H9 (cell line): ENCODE results near the gene AKR1D1. TPM values are rescaled to one million over a fixed set of nuclear protein-coding genes. Genes with fewer than 3 reads are reported as not detected.

Experiments used
- DNase-seq: peaks from one replicate; pipeline ENCODE4 v3.0.0-alpha.2; 2017
- H2AFZ ChIP-seq: one replicate; pipeline ENCODE4 v1.6.1; 2013; ENCODE audit warnings: mild to moderate bottlenecking, low read length, control low read depth, moderate library complexity
- H2AK5ac ChIP-seq: 2 replicates; pipeline ENCODE4 v1.6.1; 2013; ENCODE audit warnings: low read length, control low read depth, mixed read lengths; ENCODE audit not compliant: insufficient read length
- H2BK120ac ChIP-seq: one replicate; pipeline ENCODE4 v1.6.1; 2013; ENCODE audit warnings: low read depth, mild to moderate bottlenecking, low read length, control low read depth, inconsistent platforms; ENCODE audit not compliant: poor library complexity, severe bottlenecking
- H2BK12ac ChIP-seq: 2 replicates; pipeline ENCODE4 v1.6.1; 2013; ENCODE audit warnings: low read length, control low read depth, mixed read lengths, low read depth; ENCODE audit not compliant: insufficient read length
- H2BK15ac ChIP-seq: 2 replicates; pipeline ENCODE4 v1.6.1; 2013; ENCODE audit warnings: low read depth, low read length, control low read depth
- H2BK20ac ChIP-seq: one replicate; pipeline ENCODE4 v1.6.1; 2013; ENCODE audit warnings: low read depth, mild to moderate bottlenecking, low read length, control low read depth, inconsistent platforms; ENCODE audit not compliant: poor library complexity, severe bottlenecking
- H2BK5ac ChIP-seq: 2 replicates; pipeline ENCODE4 v1.6.1; 2013; ENCODE audit warnings: low read length, control low read depth, mixed read lengths; ENCODE audit not compliant: insufficient read length
- H3K14ac ChIP-seq: 2 replicates; pipeline ENCODE4 v1.6.1; 2013; ENCODE audit warnings: low read length, control low read depth; ENCODE audit not compliant: insufficient read depth
- H3K18ac ChIP-seq: 2 replicates; pipeline ENCODE4 v1.6.1; 2013; ENCODE audit warnings: low read depth, mild to moderate bottlenecking, mixed read lengths, low read length, control low read depth; ENCODE audit not compliant: insufficient read length
- H3K23ac ChIP-seq: 2 replicates; pipeline ENCODE4 v1.6.1; 2013; ENCODE audit warnings: low read length, control low read depth, mixed read lengths, low read depth; ENCODE audit not compliant: insufficient read length
- H3K23me2 ChIP-seq: 2 replicates; pipeline ENCODE4 v1.6.1; 2013; ENCODE audit warnings: low read depth, mild to moderate bottlenecking, mixed read lengths, low read length, control low read depth; ENCODE audit not compliant: insufficient read length, poor library complexity, severe bottlenecking
- H3K27ac ChIP-seq: 2 replicates; pipeline ENCODE4 v1.5.1; 2013; ENCODE audit warnings: low read length, control low read depth, mixed read lengths, low read depth; ENCODE audit not compliant: insufficient read length
- H3K27me3 ChIP-seq: 2 replicates; pipeline ENCODE4 v1.6.1; 2013; ENCODE audit warnings: low read length, control low read depth, inconsistent platforms; ENCODE audit not compliant: insufficient read depth
- H3K4ac ChIP-seq: 2 replicates; pipeline ENCODE4 v1.6.1; 2013; ENCODE audit warnings: low read depth, mild to moderate bottlenecking, control low read depth, inconsistent platforms, low read length, moderate library complexity
- H3K4me1 ChIP-seq: 2 replicates; pipeline ENCODE4 v1.6.1; 2013; ENCODE audit warnings: low read length, control low read depth, inconsistent platforms; ENCODE audit not compliant: insufficient read depth
- H3K4me2 ChIP-seq: 2 replicates; pipeline ENCODE4 v1.6.1; 2013; ENCODE audit warnings: low read length, control low read depth, mixed read lengths; ENCODE audit not compliant: insufficient read length, insufficient read depth
- H3K56ac ChIP-seq: 2 replicates; pipeline ENCODE4 v1.6.1; 2013; ENCODE audit warnings: low read depth, mild to moderate bottlenecking, mixed read lengths, low read length, control low read depth; ENCODE audit not compliant: insufficient read length
- H3K79me1 ChIP-seq: 2 replicates; pipeline ENCODE4 v1.6.1; 2013; ENCODE audit warnings: low read depth, mild to moderate bottlenecking, moderate library complexity, low read length, control low read depth, inconsistent platforms; ENCODE audit not compliant: insufficient read depth, poor library complexity, severe bottlenecking
- H3K79me2 ChIP-seq: 2 replicates; pipeline ENCODE4 v1.6.1; 2013; ENCODE audit warnings: low read length, control low read depth, inconsistent platforms; ENCODE audit not compliant: insufficient read depth
- H3K9ac ChIP-seq: 2 replicates; pipeline ENCODE4 v1.6.1; 2013; ENCODE audit warnings: low read length, control low read depth, mixed read lengths; ENCODE audit not compliant: insufficient read length; ENCODE audit errors: extremely low read depth
- H3K9me3 ChIP-seq: one replicate; pipeline ENCODE4 v1.6.1; 2013; ENCODE audit warnings: low read depth, low read length, inconsistent platforms; ENCODE audit not compliant: control insufficient read depth
- H3T11ph ChIP-seq: one replicate; pipeline ENCODE4 v1.6.1; 2013; ENCODE audit warnings: mild to moderate bottlenecking, low read length, control low read depth, inconsistent platforms
- H4K20me1 ChIP-seq: one replicate; pipeline ENCODE4 v1.6.1; 2013; ENCODE audit not compliant: control insufficient read depth, insufficient read length, insufficient read depth
- H4K5ac ChIP-seq: 2 replicates; pipeline ENCODE4 v1.6.1; 2013; ENCODE audit warnings: low read depth, mild to moderate bottlenecking, mixed read lengths, low read length, control low read depth; ENCODE audit not compliant: insufficient read length
- H4K8ac ChIP-seq: replicated peaks from 2 replicates; pipeline ENCODE4 v1.6.1; 2013; ENCODE audit warnings: low read length, control low read depth, mixed read lengths, low read depth; ENCODE audit not compliant: insufficient read length
- H4K91ac ChIP-seq: 2 replicates; pipeline ENCODE4 v1.6.1; 2013; ENCODE audit warnings: low read depth, mild to moderate bottlenecking, moderate library complexity, mixed read lengths, low read length, control low read depth; ENCODE audit not compliant: insufficient read length
- H3K27ac Mint-ChIP-seq, 3 experiments: 2 replicates in 2 of 3; 3 replicates in 1 of 3; pipeline ENCODE4 v1.8.0; 2020 to 2021; ENCODE audit warnings: mixed read lengths in 3 of 3, mild to moderate bottlenecking in 1 of 3, moderate library complexity in 1 of 3
- H3K27me3 Mint-ChIP-seq: 2 replicates; pipeline ENCODE4 v1.8.0; 2021; ENCODE audit warnings: low read depth, mild to moderate bottlenecking, moderate library complexity, mixed read lengths
- H3K36me3 Mint-ChIP-seq, 3 experiments: 2 replicates in 2 of 3; 3 replicates in 1 of 3; pipeline ENCODE4 v1.8.0; 2020 to 2021; ENCODE audit warnings: low read depth in 3 of 3, mixed read lengths in 3 of 3; ENCODE audit not compliant: insufficient read depth in 1 of 3
- H3K4me1 Mint-ChIP-seq, 2 experiments: 2 replicates each; pipeline ENCODE4 v1.8.0; 2020; ENCODE audit warnings: mixed read lengths in 2 of 2
- H3K4me3 Mint-ChIP-seq, 2 experiments: 2 replicates in 1 of 2; 3 replicates in 1 of 2; pipeline ENCODE4 v1.8.0; 2020 to 2021; ENCODE audit warnings: mild to moderate bottlenecking in 2 of 2, mixed read lengths in 2 of 2, moderate library complexity in 1 of 2
- H3K9me3 Mint-ChIP-seq, 2 experiments: 2 replicates in 1 of 2; 3 replicates in 1 of 2; pipeline ENCODE4 v1.8.0; 2020; ENCODE audit warnings: mild to moderate bottlenecking in 2 of 2, mixed read lengths in 2 of 2, moderate library complexity in 1 of 2
- CTCF ChIP-seq: fragments of 200-600 bp; sonication (generic); conservative IDR thresholded peaks from 3 replicates; pipeline ENCODE4 v1.8.0; 2021; ENCODE audit warnings: antibody characterized with exemption, mild to moderate bottlenecking
- WGBS: extraction: QIAGEN DNeasy Blood & Tissue Kit; methylation state at CpG from one replicate; pipeline ENCODE4 v1.1.7; 2013; ENCODE audit warnings: missing lambda C conversion rate, low lambda C conversion rate, mixed read lengths; ENCODE audit not compliant: insufficient read length; ENCODE audit errors: extremely low coverage; 5-methylcytosine and 5-hydroxymethylcytosine counted together
- total RNA-seq: library from RNA; stranded (reverse); gene quantifications from 2 replicates; pipeline ENCODE4 v1.2.1, GENCODE V29; 2021

Gene AKR1D1
- total RNA-seq, 1 experiment from 2014 or later: 0.31 TPM

DNA sequence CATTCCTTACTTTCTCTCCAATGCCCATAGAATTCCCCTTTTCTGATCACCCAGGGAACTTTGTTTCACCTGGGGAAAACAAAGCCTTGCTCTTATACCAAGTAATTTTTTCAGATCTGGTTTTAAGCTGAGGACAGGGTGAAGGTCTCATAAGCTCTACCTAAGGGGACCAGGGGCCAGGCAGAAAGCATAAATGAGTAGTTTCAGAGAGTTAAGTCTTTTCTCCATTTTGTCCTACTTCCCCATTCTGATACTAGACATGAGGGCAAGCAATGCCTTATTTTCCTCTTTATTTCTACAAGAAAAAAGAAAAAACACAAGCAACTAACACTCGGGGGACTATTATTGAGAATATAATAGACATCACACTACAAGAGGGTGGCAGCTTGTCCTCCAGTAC is 2.9 kb downstream of the AKR1D1 start:
- Histone ChIP-seq H2BK15ac (no peak overlapping the region), H3K18ac (no peak overlapping the region), H4K5ac (no peak overlapping the region), H3K9me3 (peaks cover 19% of the 10 kb centered on the region), H3K56ac (no peak overlapping the region), H2BK120ac (no peak overlapping the region), H3K23ac (no peak overlapping the region), H2AFZ (no peak overlapping the region), H2BK20ac (no peak overlapping the region), H3K23me2 (no peaks in the 10 kb centered on the region), H4K91ac (no peak overlapping the region), H3K14ac (no peak overlapping the region), H3K4ac (no peak overlapping the region), H3K4me1 (no peaks in the 10 kb centered on the region), H2BK5ac (no peak overlapping the region), H3K4me2 (no peak overlapping the region), H3K79me1 (no peaks in the 10 kb centered on the region), H2BK12ac (no peak overlapping the region), H3K27ac (no peak overlapping the region), H2AK5ac (no peak overlapping the region), H3T11ph (no peak overlapping the region), H4K20me1 (no peaks in the 10 kb centered on the region), H3K79me2 (no peaks in the 10 kb centered on the region), H4K8ac (no peak overlapping the region), H3K9ac (no peak overlapping the region), H3K27me3 (no peaks in the 10 kb centered on the region)
- no CpG with 5 or more reads among the region's 1 CpG for WGBS
- TF ChIP-seq CTCF: no peak
- Mint-ChIP-seq H3K9me3 (peaks cover 24 to 25% of the 10 kb centered on the region in 2 experiments), H3K4me3 (no peak overlapping the region), H3K27ac (no peak overlapping the region; a peak in 1 of 7 replicates), H3K36me3 (peaks cover 18 to 26% (median 24%) of the 10 kb centered on the region in 3 experiments), H3K4me1 (peaks cover 8 to 9% of the 10 kb centered on the region in 2 experiments), H3K27me3 (no peaks in the 10 kb centered on the region; the same call in 1 of the 2 replicates)
- no peak for DNase-seq
